Breast epithelium (tissue), 4 donors: Measurements from ENCODE around the gene EXD2. TPM values are rescaled to one million over a fixed set of nuclear protein-coding genes. Genes with fewer than 3 reads are reported as not detected.

Source experiments
- DNase-seq, 2 donors: peaks; one replicate each; pipeline ENCODE4 v3.0.0-alpha.2; 2019; ENCODE audit warnings: low spot score in 2 of 2
- H3K27ac ChIP-seq, 2 donors: fragments of 200-600 bp; sonication (generic) in 1 of 2; one replicate each; pipeline ENCODE4 v1.5.1; 2016 to 2019; ENCODE audit warnings: mild to moderate bottlenecking in 1 of 2
- H3K27me3 ChIP-seq, 2 donors: fragments of 200-600 bp; sonication (generic) in 1 of 2; one replicate each; pipeline versions ENCODE4 v1.5.1 to v1.6.0; 2017 to 2019; ENCODE audit warnings: control low read depth in 1 of 2, mild to moderate bottlenecking in 1 of 2
- H3K36me3 ChIP-seq: fragments of 200-600 bp; one replicate; pipeline ENCODE4 v1.5.1; 2019
- H3K4me1 ChIP-seq, 2 donors: fragments of 200-600 bp; sonication (generic); one replicate each; pipeline ENCODE4 v1.5.1; 2016 to 2019; ENCODE audit warnings: control low read depth in 1 of 2
- H3K4me3 ChIP-seq, 3 donors: fragments of 200-600 bp; sonication (generic); 1 replicate in 2 of 3; 2 replicates in 1 of 3; pipeline ENCODE4 v1.5.1; 2016 to 2019; ENCODE audit warnings: mild to moderate bottlenecking in 3 of 3, moderate library complexity in 2 of 3
- H3K9me3 ChIP-seq, 2 donors: fragments of 200-600 bp; sonication (generic) in 1 of 2; one replicate each; pipeline ENCODE4 v1.5.1; 2016 to 2019; ENCODE audit warnings: control low read depth in 1 of 2
- POLR2A ChIP-seq: fragments of 450-650 bp; IDR thresholded peaks from one replicate; pipeline ENCODE4 v1.6.1; 2016; ENCODE audit warnings: antibody characterized with exemption, mild to moderate bottlenecking, moderate library complexity
- POLR2AphosphoS5 ChIP-seq, 3 donors: sonication (generic); formaldehyde crosslinking; IDR thresholded peaks; one replicate each; pipeline ENCODE4 v1.6.1; 2017; ENCODE audit warnings: antibody characterized with exemption in 3 of 3
- intact Hi-C: fragments of 100-400 bp; cut with DNase I; formaldehyde crosslinking; loops from one replicate; pipeline ENCODE4 v1.15.1; 2023; ENCODE audit warnings: low total_unique reads
- total RNA-seq, 3 donors: library from RNA; depleted of rRNA; stranded (reverse); fragments of >200 nt; gene quantifications; one replicate each; pipeline ENCODE4 v1.1.0, GENCODE V29; 2016
- TF ChIP-seq, protein P1 (sequence below), 3 donors: fragments of 450-650 bp; IDR thresholded peaks; one replicate each; pipeline ENCODE4 v1.5.1; 2016 to 2017; ENCODE audit warnings: antibody characterized with exemption in 3 of 3, mild to moderate bottlenecking in 3 of 3, moderate library complexity in 3 of 3

The EXD2 gene
- total RNA-seq, 3 donors from 2014 or later = 17.1 to 32.5 (median 23.3) TPM

DNA sequence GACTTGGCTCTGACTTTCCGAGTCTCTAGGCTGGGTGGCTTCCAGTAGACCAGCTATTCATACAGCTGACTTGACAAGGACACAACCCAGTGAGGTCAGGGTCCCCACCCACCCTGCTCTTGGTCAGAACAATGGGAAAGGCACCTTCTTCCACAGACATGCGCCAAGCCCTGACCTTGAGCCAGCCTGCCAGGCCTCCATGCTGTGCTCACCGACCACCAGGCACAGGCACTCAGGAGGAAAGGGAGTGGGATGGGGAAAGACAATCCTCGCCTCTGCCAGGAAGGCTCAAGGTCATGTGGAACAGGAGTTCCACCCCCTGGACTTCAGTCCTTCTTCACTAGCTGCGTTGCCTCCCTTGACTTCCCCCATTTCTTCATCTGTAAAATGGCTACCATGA lies 100.1 kb downstream of the EXD2 start:
- Histone ChIP-seq H3K36me3 (no peaks in the 10 kb centered on the region), H3K4me1 (peaks cover 4 to 11% of the 10 kb centered on the region in 2 donors), H3K27me3 (no peaks in the 10 kb centered on the region), H3K9me3 (no peaks in the 10 kb centered on the region), H3K27ac (peak overlapping the region in 1 of 2 donors; percentile 59), H3K4me3 (no peak overlapping the region)
- no peak for DNase-seq
- intact Hi-C loops = no loop called here
- TF ChIP-seq, protein P1, sequence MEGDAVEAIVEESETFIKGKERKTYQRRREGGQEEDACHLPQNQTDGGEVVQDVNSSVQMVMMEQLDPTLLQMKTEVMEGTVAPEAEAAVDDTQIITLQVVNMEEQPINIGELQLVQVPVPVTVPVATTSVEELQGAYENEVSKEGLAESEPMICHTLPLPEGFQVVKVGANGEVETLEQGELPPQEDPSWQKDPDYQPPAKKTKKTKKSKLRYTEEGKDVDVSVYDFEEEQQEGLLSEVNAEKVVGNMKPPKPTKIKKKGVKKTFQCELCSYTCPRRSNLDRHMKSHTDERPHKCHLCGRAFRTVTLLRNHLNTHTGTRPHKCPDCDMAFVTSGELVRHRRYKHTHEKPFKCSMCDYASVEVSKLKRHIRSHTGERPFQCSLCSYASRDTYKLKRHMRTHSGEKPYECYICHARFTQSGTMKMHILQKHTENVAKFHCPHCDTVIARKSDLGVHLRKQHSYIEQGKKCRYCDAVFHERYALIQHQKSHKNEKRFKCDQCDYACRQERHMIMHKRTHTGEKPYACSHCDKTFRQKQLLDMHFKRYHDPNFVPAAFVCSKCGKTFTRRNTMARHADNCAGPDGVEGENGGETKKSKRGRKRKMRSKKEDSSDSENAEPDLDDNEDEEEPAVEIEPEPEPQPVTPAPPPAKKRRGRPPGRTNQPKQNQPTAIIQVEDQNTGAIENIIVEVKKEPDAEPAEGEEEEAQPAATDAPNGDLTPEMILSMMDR (IDR thresholded peaks at IDR 0.05) = no peak
- TF ChIP-seq POLR2A (no peak), POLR2AphosphoS5 (IDR thresholded peaks at IDR 0.05) (no peak)

DNA sequence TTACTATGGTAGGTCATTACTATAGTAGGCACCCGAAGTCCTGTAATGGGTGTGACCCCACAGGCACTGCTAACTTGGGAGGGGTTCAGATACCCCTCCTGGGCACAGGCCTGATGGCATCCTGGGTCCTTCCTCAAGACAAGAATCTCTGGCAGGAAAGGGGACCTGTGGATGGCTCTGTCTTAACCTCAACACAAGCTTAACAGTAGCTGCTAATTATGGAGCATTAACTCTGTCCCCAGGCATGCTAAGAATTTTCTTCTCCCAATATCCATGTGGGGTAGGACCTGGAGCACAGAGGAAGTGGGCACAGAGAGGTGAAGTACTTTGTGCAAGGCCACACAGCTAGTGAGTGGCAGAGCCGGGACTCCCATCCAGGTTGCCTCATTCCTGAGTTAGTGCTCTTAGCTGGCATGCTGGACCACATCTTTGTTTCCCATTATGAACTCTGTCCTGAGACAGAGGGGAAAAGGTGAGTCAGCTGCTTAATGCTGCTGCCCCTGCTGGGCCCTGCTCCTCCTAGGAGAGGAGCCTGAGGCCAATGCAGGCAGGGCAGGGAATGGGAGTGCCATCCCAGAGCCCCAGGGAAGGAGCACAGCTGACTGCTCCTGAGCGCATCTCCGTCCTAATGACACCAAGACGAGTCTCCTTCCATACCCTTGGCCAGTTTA lies 100.7 kb downstream of the EXD2 start:
- no peaks in the 10 kb centered on the region for H3K27me3 ChIP-seq
- DNase-seq = no peak
- no peaks in the 10 kb centered on the region for H3K36me3 ChIP-seq
- no peaks in the 10 kb centered on the region for H3K9me3 ChIP-seq
- peak overlapping the region in 1 of 2 donors; percentile 59 for H3K27ac ChIP-seq
- no peak for TF ChIP-seq POLR2AphosphoS5 (IDR thresholded peaks at IDR 0.05)
- TF ChIP-seq, protein P1 (IDR thresholded peaks at IDR 0.05) = no peak
- TF ChIP-seq POLR2A = no peak
- intact Hi-C loops = no loop called here
- no peak overlapping the region for H3K4me3 ChIP-seq
- peaks cover 4 to 11% of the 10 kb centered on the region in 2 donors for H3K4me1 ChIP-seq

Other genes starting within 250 kb of the EXD2 start
- gene ACTN1, start 212.2 kb upstream of the EXD2 start, total RNA-seq = 100 to 1,000 TPM in 2 of 3 donors, 10 to 100 TPM in 1; 75.0 to 295 (median 290) TPM
- gene DCAF5, start 38.4 kb upstream of the EXD2 start, total RNA-seq = 10 to 100 TPM; 40.4 to 45.0 (median 43.3) TPM
- gene GALNT16, start 68.7 kb downstream of the EXD2 start, total RNA-seq = 10 to 100 TPM in 1 of 3 donors, 1 to 10 TPM in 2; 6.3 to 20.6 (median 8.8) TPM
- gene ERH, start 206.8 kb downstream of the EXD2 start, total RNA-seq = 10 to 100 TPM; 69.0 to 98.0 (median 77.6) TPM
- gene SLC39A9, start 207.2 kb downstream of the EXD2 start, total RNA-seq = 10 to 100 TPM; 71.1 to 92.3 (median 73.8) TPM